Measurements from ENCODE around the gene GRM2. TPM values are rescaled to one million over a fixed set of nuclear protein-coding genes. Genes with fewer than 3 reads are reported as not detected.

Gene GRM2
- total and polyA plus RNA-seq, 4 donors: 0.13 to 0.77 (median 0.25) TPM

DNA sequence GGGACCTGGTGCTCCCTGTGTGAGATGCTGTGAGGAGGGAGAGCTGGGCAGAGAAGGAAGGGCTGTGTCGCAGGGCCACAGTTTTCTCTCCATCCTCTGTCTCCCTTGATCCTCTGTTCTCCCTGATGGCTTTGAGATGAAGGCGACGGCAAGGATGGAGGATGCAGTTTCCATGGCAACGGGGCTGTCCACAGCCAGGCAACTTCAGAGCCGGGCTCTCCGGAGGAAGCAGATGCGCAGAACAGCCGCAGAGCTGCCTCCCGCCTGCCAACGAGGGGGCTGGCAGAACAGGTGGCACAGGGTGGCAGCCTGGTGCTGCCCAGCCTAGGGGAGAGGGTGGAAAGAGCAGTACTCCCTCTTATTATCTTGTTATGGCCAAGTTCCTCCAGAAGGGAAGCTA, 9.9 kb upstream of the GRM2 start:
- Histone ChIP-seq H3K9me3 (ENCODE audit: control insufficient read depth in 4 of 4, insufficient read depth in 3 of 4, low read length in 3 of 4) (no peaks in the 10 kb centered on the region), H3K9ac (ENCODE audit: insufficient read depth in 1 of 2, low read length in 2 of 2) (no peak overlapping the region), H3K4me1 (ENCODE audit: control insufficient read depth in 5 of 5, insufficient read depth in 5 of 5, low read length in 5 of 5) (no peaks in the 10 kb centered on the region), H3K36me3 (ENCODE audit: control insufficient read depth in 4 of 4, insufficient read depth in 4 of 4, low read length in 4 of 4) (peaks cover 0 to 61% (median 15%) of the 10 kb centered on the region in 4 donors), H3K27me3 (ENCODE audit: control insufficient read depth in 3 of 3, insufficient read depth in 3 of 3, low read length in 2 of 3) (no peaks in the 10 kb centered on the region), H3K27ac (ENCODE audit: low read depth in 1 of 2, low read length in 1 of 2) (no peak overlapping the region), H3K4me3 (no peak overlapping the region)
- 92 to 94% methylated on average over 10 of the region's 10 CpGs for WGBS, 2 donors
- no peak for DNase-seq
- TF ChIP-seq, protein P1, sequence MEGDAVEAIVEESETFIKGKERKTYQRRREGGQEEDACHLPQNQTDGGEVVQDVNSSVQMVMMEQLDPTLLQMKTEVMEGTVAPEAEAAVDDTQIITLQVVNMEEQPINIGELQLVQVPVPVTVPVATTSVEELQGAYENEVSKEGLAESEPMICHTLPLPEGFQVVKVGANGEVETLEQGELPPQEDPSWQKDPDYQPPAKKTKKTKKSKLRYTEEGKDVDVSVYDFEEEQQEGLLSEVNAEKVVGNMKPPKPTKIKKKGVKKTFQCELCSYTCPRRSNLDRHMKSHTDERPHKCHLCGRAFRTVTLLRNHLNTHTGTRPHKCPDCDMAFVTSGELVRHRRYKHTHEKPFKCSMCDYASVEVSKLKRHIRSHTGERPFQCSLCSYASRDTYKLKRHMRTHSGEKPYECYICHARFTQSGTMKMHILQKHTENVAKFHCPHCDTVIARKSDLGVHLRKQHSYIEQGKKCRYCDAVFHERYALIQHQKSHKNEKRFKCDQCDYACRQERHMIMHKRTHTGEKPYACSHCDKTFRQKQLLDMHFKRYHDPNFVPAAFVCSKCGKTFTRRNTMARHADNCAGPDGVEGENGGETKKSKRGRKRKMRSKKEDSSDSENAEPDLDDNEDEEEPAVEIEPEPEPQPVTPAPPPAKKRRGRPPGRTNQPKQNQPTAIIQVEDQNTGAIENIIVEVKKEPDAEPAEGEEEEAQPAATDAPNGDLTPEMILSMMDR (IDR thresholded peaks at IDR 0.05; ENCODE audit: control extremely low read depth, extremely low read depth): no peak
- no peak for ATAC-seq (ENCODE audit: insufficient read depth, low FRiP score)

DNA sequence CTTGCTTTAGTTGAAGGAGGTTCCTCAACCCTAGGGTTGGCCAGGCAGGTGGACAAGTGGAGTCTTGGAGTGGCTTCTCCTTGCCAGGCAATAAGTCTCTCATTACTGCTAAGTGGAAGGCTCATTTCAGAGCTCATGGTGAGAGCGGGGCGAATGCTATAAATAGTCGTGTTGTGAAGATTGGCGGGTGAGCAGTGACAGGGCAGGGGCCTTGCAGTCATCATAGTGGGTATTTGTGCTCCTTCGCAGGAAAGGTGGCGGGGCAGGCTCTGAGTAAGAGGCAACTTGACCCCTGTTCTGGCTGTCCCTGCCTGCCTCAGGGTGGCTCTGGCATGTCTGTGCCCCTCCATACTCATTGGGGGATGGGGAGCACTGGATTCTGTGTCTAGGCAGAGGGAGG, 8.7 kb upstream of the GRM2 start:
- 92 to 94% methylated on average over 6 of the region's 6 CpGs for WGBS, 2 donors
- DNase-seq: no peak
- H3K9ac ChIP-seq (ENCODE audit: insufficient read depth in 1 of 2, low read length in 2 of 2): no peak overlapping the region
- TF ChIP-seq, protein P1 (IDR thresholded peaks at IDR 0.05; ENCODE audit: control extremely low read depth, extremely low read depth): no peak
- no peaks in the 10 kb centered on the region for H3K27me3 ChIP-seq (ENCODE audit: control insufficient read depth in 3 of 3, insufficient read depth in 3 of 3, low read length in 2 of 3)
- ATAC-seq (ENCODE audit: insufficient read depth, low FRiP score): no peak
- H3K27ac ChIP-seq (ENCODE audit: low read depth in 1 of 2, low read length in 1 of 2): no peak overlapping the region
- peaks cover 0 to 61% (median 13%) of the 10 kb centered on the region in 4 donors for H3K36me3 ChIP-seq (ENCODE audit: control insufficient read depth in 4 of 4, insufficient read depth in 4 of 4, low read length in 4 of 4)
- H3K4me3 ChIP-seq: no peak overlapping the region
- no peaks in the 10 kb centered on the region for H3K4me1 ChIP-seq (ENCODE audit: control insufficient read depth in 5 of 5, insufficient read depth in 5 of 5, low read length in 5 of 5)
- no peaks in the 10 kb centered on the region for H3K9me3 ChIP-seq (ENCODE audit: control insufficient read depth in 4 of 4, insufficient read depth in 3 of 4, low read length in 3 of 4)

DNA sequence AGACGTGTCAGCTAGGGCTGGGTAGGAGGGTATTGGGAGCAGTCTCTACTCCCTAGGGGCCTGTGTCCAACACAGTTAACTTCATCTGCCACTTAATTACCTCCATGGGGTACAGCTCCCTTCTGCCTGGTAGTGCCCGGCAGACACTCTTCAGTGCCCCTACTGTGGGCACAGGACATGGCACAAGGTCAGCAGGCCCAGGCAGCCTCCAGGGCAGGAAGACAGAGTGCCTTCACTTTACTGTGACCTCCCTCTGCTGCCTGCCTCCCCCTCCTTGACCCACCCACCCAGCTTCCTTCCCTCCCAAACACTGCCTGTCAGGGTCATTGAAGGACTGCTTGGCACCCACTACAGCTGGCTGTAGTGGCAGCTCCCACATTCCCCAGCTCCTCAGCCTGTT, 6.5 kb upstream of the GRM2 start:
- Histone ChIP-seq H3K27me3 (ENCODE audit: control insufficient read depth in 3 of 3, insufficient read depth in 3 of 3, low read length in 2 of 3) (no peaks in the 10 kb centered on the region), H3K9ac (ENCODE audit: insufficient read depth in 1 of 2, low read length in 2 of 2) (no peak overlapping the region), H3K4me1 (ENCODE audit: control insufficient read depth in 5 of 5, insufficient read depth in 5 of 5, low read length in 5 of 5) (no peaks in the 10 kb centered on the region), H3K9me3 (ENCODE audit: control insufficient read depth in 4 of 4, insufficient read depth in 3 of 4, low read length in 3 of 4) (no peaks in the 10 kb centered on the region), H3K36me3 (ENCODE audit: control insufficient read depth in 4 of 4, insufficient read depth in 4 of 4, low read length in 4 of 4) (peaks cover 0 to 69% (median 15%) of the 10 kb centered on the region in 4 donors), H3K27ac (ENCODE audit: low read depth in 1 of 2, low read length in 1 of 2) (no peak overlapping the region), H3K4me3 (no peak overlapping the region)
- TF ChIP-seq, protein P1 (IDR thresholded peaks at IDR 0.05; ENCODE audit: control extremely low read depth, extremely low read depth): no peak
- no peak for ATAC-seq (ENCODE audit: insufficient read depth, low FRiP score)
- DNase-seq: no peak
- 94 to 100% methylated on average over 2 of the region's 2 CpGs for WGBS, 2 donors

DNA sequence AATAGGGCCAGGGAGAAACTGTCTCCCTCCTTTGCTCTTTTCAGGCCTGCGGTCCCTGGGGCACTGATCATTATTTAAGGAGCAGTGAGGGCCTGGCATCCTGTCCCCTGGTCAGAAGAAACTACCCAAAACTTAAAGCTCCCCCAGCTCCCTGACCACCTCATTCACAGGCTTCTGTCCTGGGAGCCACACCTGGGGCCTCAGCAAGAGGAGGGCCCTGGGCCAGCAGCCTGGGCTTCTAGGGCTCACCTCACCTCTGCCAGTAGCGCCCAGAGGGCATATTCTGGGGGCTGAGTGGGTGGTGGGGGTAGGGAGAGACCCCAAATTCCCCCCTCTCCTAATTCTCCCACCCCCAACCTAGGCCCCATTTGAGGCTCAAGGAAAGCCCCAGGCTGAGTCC, 4.7 kb upstream of the GRM2 start:
- TF ChIP-seq, protein P1 (IDR thresholded peaks at IDR 0.05; ENCODE audit: control extremely low read depth, extremely low read depth): no peak
- Histone ChIP-seq H3K4me3 (no peak overlapping the region), H3K36me3 (ENCODE audit: control insufficient read depth in 4 of 4, insufficient read depth in 4 of 4, low read length in 4 of 4) (peaks cover 0 to 57% (median 12%) of the 10 kb centered on the region in 4 donors), H3K27me3 (ENCODE audit: control insufficient read depth in 3 of 3, insufficient read depth in 3 of 3, low read length in 2 of 3) (no peaks in the 10 kb centered on the region), H3K9ac (ENCODE audit: insufficient read depth in 1 of 2, low read length in 2 of 2) (no peak overlapping the region), H3K27ac (ENCODE audit: low read depth in 1 of 2, low read length in 1 of 2) (no peak overlapping the region), H3K4me1 (ENCODE audit: control insufficient read depth in 5 of 5, insufficient read depth in 5 of 5, low read length in 5 of 5) (peaks cover 0 to 5% (median 0%) of the 10 kb centered on the region in 5 donors), H3K9me3 (ENCODE audit: control insufficient read depth in 4 of 4, insufficient read depth in 3 of 4, low read length in 3 of 4) (peaks cover 0 to 3% (median 0%) of the 10 kb centered on the region in 4 donors)
- ATAC-seq (ENCODE audit: insufficient read depth, low FRiP score) (no peak), DNase-seq (no peak)
- WGBS, 2 donors: 100% methylated on average over 2 of the region's 2 CpGs

Data from lung (tissue), 12 donors.